HEK293 (cell line): Measurements from ENCODE around the gene SELENOM.

Experiments
- CTCF ChIA-PET: fragments of 350-600 bp; formaldehyde crosslinking; extraction: SDS; loops from one replicate; lab custom pipeline; 2021; ENCODE audit warnings: antibody characterized with exemption; lab: Yijun Ruan, JAX
- POLR2A ChIA-PET: fragments of 300-600 bp; formaldehyde crosslinking; extraction: SDS; loops from one replicate; lab custom pipeline; 2020; ENCODE audit warnings: antibody characterized with exemption, inconsistent platforms; lab: Yijun Ruan, JAX
- H3K27ac ChIP-seq: fragments of 200-500 bp; sonication (Bioruptor generic); 2 replicates; pipeline ENCODE4 v1.5.1; 2014; ENCODE audit warnings: low read depth, low read length, control low read depth, inconsistent platforms; ENCODE audit errors: extremely low read depth
- H3K36me3 ChIP-seq, 2 experiments: fragments of 200-500 bp in 1 of 2; sonication (Bioruptor generic) in 1 of 2; 1 replicate in 1 of 2; 2 replicates in 1 of 2; pipeline ENCODE4 v1.5.1; 2014 to 2017; ENCODE audit warnings: inconsistent platforms in 2 of 2, low read length in 2 of 2; ENCODE audit not compliant: control insufficient read depth in 2 of 2, insufficient read depth in 1 of 2
- H3K4me1 ChIP-seq: fragments of 200-500 bp; sonication (Bioruptor generic); 2 replicates; pipeline ENCODE4 v1.5.1; 2014; ENCODE audit warnings: mild to moderate bottlenecking, low read length, inconsistent platforms; ENCODE audit not compliant: control insufficient read depth, insufficient read depth
- H3K4me3 ChIP-seq: 2 replicates; pipeline ENCODE4 v1.5.1; 2011; ENCODE audit warnings: low read depth, mild to moderate bottlenecking, control low read depth, low read length, moderate library complexity
- H3K9me3 ChIP-seq: fragments of 200-500 bp; sonication (Bioruptor generic); 2 replicates; pipeline ENCODE4 v1.5.1; 2014; ENCODE audit warnings: low read depth, low read length, inconsistent platforms; ENCODE audit not compliant: control insufficient read depth, insufficient read depth
- EGR2 ChIP-seq: fragments of 450-650 bp; formaldehyde crosslinking; IDR thresholded peaks from 2 replicates; pipeline ENCODE4 v1.5.1; 2016; ENCODE audit warnings: low read depth, missing biosample characterization, missing genetic modification characterization
- RBAK ChIP-seq: fragments of 450-650 bp; formaldehyde crosslinking; IDR thresholded peaks from 2 replicates; pipeline ENCODE4 v1.5.1; 2016; ENCODE audit warnings: missing biosample characterization, missing genetic modification characterization
- SCRT1 ChIP-seq: fragments of 450-650 bp; formaldehyde crosslinking; IDR thresholded peaks from 2 replicates; pipeline ENCODE4 v1.5.1; 2016; ENCODE audit warnings: missing biosample characterization, missing genetic modification characterization, borderline replicate concordance
- SCRT2 ChIP-seq: fragments of 450-650 bp; formaldehyde crosslinking; IDR thresholded peaks from 2 replicates; pipeline ENCODE4 v1.5.1; 2016; ENCODE audit warnings: missing biosample characterization, missing genetic modification characterization
- SP3 ChIP-seq: fragments of 450-650 bp; formaldehyde crosslinking; IDR thresholded peaks from 2 replicates; pipeline ENCODE4 v1.5.1; 2016; ENCODE audit warnings: missing biosample characterization, missing genetic modification characterization
- ZFHX2 ChIP-seq: fragments of 450-650 bp; formaldehyde crosslinking; conservative IDR thresholded peaks from 2 replicates; pipeline ENCODE4 v1.5.1; 2016; ENCODE audit warnings: missing biosample characterization, missing genetic modification characterization
- ZFP41 ChIP-seq: fragments of 450-650 bp; formaldehyde crosslinking; IDR thresholded peaks from 2 replicates; pipeline ENCODE4 v1.5.1; 2016; ENCODE audit warnings: missing biosample characterization, missing genetic modification characterization, borderline replicate concordance
- ZNF169 ChIP-seq: fragments of 450-650 bp; formaldehyde crosslinking; IDR thresholded peaks from 2 replicates; pipeline ENCODE4 v1.5.1; 2016; ENCODE audit warnings: missing biosample characterization, missing genetic modification characterization
- ZNF202 ChIP-seq: fragments of 450-650 bp; formaldehyde crosslinking; IDR thresholded peaks from 2 replicates; pipeline ENCODE4 v1.5.1; 2016; ENCODE audit warnings: missing biosample characterization, missing genetic modification characterization, borderline replicate concordance
- ZNF239 ChIP-seq: fragments of 450-650 bp; formaldehyde crosslinking; IDR thresholded peaks from 2 replicates; pipeline ENCODE4 v1.5.1; 2016; ENCODE audit warnings: missing biosample characterization, missing genetic modification characterization
- ZNF558 ChIP-seq: fragments of 450-650 bp; formaldehyde crosslinking; IDR thresholded peaks from 2 replicates; pipeline ENCODE4 v1.5.1; 2016; ENCODE audit warnings: missing biosample characterization, missing genetic modification characterization
- ZNF658 ChIP-seq: fragments of 450-650 bp; formaldehyde crosslinking; IDR thresholded peaks from 2 replicates; pipeline ENCODE4; 2016; ENCODE audit warnings: missing biosample characterization, missing genetic modification characterization
- ZNF677 ChIP-seq: fragments of 450-650 bp; IDR thresholded peaks from 2 replicates; pipeline ENCODE4 v1.5.0; 2018; ENCODE audit warnings: missing biosample characterization, mild to moderate bottlenecking, missing genetic modification characterization, moderate library complexity
- ZNF776 ChIP-seq: fragments of 450-650 bp; formaldehyde crosslinking; IDR thresholded peaks from 2 replicates; pipeline ENCODE4 v1.5.0; 2017; ENCODE audit warnings: missing biosample characterization, missing genetic modification characterization, borderline replicate concordance
- ZNF777 ChIP-seq: fragments of 450-650 bp; formaldehyde crosslinking; IDR thresholded peaks from 2 replicates; pipeline ENCODE4 v1.5.1; 2017; ENCODE audit warnings: missing biosample characterization, missing genetic modification characterization, borderline replicate concordance
- ZNF830 ChIP-seq: fragments of 450-650 bp; IDR thresholded peaks from 2 replicates; pipeline ENCODE4 v1.5.0; 2018; ENCODE audit warnings: missing biosample characterization, missing genetic modification characterization, low read depth, mild to moderate bottlenecking, moderate library complexity
- ZNF837 ChIP-seq: fragments of 450-650 bp; formaldehyde crosslinking; IDR thresholded peaks from 2 replicates; pipeline ENCODE4 v1.5.1; 2016; ENCODE audit warnings: missing biosample characterization, missing genetic modification characterization
- TF ChIP-seq, protein P1 (sequence below): fragments of 450-650 bp; formaldehyde crosslinking; IDR thresholded peaks from 2 replicates; pipeline ENCODE4 v1.5.1; 2016; ENCODE audit warnings: missing biosample characterization, missing genetic modification characterization
- TF ChIP-seq, protein P2 (sequence below): fragments of 450-650 bp; formaldehyde crosslinking; IDR thresholded peaks from 2 replicates; pipeline ENCODE4 v1.5.1; 2016; ENCODE audit warnings: missing biosample characterization, missing genetic modification characterization

The SELENOM gene

DNA sequence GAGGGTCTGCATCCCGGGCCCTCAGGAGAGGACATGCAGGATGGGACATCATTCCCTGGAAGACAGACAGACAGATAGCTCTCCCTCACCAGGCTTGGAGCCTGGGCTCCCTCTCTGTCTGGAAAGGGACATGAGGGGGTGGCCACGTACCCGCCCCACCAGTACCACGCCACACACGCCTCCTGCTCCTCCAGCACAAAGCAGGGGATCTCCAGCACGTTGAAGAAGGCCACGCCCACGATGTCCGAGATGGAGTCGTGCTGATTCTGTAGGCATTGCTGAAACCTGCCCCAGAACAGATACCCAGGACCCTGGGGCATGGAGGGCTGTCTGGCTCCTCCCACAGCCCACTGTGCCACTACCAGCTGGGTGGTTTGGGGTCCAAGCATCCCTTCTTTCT lies 30.8 kb upstream of the SELENOM start:
- H3K4me1 ChIP-seq = no peaks in the 10 kb centered on the region
- no peak overlapping the region for H3K4me3 ChIP-seq
- POLR2A ChIA-PET = interaction anchor here (0.6 kb wide), 1 partner anchor 36 kb away, joined by 4 read pairs; no protein-coding TSS in a partner anchor
- peaks cover 0 to 3% of the 10 kb centered on the region in 2 experiments; a peak in 1 of 3 replicates for H3K36me3 ChIP-seq
- no peak overlapping the region for H3K27ac ChIP-seq
- CTCF ChIA-PET = no interaction called here
- TF ChIP-seq ZFHX2 (tag by site-specific recombination) (0 out of 2 replicates have a peak, but pooled peaks have one; percentile 14), SCRT1 (tag by site-specific recombination) (no peak), EGR2 (tag by site-specific recombination) (0 out of 2 replicates have a peak, but pooled peaks have one; percentile 24)
- TF ChIP-seq, all 188 proteins: peak for 2
- no peaks in the 10 kb centered on the region for H3K9me3 ChIP-seq

DNA sequence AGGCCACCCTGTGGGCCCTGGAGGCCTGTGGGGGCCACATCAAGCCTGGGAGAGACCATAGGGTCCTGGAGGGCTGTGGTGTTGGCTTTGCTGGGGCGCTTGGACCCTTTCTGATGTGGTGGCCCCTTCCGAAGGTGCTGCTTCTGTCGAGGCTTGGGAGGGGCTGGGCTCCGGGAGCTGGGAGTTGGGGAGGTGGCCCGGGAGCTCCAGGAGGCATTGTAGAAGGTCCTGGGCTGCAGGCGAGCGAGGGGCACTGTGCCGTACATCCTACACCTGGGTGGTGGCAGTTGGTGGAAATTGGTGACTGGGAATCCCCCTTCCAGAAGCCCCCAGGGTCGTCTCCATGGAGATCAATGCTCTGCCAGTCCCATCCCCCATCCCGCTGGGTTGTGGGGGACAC lies 30.4 kb upstream of the SELENOM start:
- peaks cover 0 to 3% of the 10 kb centered on the region in 2 experiments; a peak in 1 of 3 replicates for H3K36me3 ChIP-seq
- no peak overlapping the region for H3K4me3 ChIP-seq
- ChIA-PET POLR2A (no interaction called here), CTCF (no interaction called here)
- H3K9me3 ChIP-seq = no peaks in the 10 kb centered on the region
- TF ChIP-seq ZNF169 (tag by site-specific recombination) = no peak
- no peak for TF ChIP-seq ZNF202 (tag by site-specific recombination)
- TF ChIP-seq ZNF677 (tag by site-specific recombination) = no peak
- no peak for TF ChIP-seq ZNF777 (tag by site-specific recombination)
- no peak for TF ChIP-seq ZFP41 (tag by site-specific recombination)
- TF ChIP-seq ZNF558 (tag by site-specific recombination) = no peak
- TF ChIP-seq, protein P1, sequence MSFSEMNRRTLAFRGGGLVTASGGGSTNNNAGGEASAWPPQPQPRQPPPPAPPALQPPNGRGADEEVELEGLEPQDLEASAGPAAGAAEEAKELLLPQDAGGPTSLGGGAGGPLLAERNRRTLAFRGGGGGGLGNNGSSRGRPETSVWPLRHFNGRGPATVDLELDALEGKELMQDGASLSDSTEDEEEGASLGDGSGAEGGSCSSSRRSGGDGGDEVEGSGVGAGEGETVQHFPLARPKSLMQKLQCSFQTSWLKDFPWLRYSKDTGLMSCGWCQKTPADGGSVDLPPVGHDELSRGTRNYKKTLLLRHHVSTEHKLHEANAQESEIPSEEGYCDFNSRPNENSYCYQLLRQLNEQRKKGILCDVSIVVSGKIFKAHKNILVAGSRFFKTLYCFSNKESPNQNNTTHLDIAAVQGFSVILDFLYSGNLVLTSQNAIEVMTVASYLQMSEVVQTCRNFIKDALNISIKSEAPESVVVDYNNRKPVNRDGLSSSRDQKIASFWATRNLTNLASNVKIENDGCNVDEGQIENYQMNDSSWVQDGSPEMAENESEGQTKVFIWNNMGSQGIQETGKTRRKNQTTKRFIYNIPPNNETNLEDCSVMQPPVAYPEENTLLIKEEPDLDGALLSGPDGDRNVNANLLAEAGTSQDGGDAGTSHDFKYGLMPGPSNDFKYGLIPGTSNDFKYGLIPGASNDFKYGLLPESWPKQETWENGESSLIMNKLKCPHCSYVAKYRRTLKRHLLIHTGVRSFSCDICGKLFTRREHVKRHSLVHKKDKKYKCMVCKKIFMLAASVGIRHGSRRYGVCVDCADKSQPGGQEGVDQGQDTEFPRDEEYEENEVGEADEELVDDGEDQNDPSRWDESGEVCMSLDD (tag by site-specific recombination) = no peak
- TF ChIP-seq, protein P2, sequence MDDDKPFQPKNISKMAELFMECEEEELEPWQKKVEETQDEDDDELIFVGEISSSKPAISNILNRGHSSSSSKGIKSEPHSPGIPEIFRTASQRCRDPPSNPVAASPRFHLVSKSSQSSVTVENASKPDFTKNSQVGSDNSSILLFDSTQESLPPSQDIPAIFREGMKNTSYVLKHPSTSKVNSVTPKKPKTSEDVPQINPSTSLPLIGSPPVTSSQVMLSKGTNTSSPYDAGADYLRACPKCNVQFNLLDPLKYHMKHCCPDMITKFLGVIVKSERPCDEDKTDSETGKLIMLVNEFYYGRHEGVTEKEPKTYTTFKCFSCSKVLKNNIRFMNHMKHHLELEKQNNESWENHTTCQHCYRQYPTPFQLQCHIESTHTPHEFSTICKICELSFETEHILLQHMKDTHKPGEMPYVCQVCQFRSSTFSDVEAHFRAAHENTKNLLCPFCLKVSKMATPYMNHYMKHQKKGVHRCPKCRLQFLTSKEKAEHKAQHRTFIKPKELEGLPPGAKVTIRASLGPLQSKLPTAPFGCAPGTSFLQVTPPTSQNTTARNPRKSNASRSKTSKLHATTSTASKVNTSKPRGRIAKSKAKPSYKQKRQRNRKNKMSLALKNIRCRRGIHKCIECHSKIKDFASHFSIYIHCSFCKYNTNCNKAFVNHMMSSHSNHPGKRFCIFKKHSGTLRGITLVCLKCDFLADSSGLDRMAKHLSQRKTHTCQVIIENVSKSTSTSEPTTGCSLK (tag by site-specific recombination) = no peak
- no peak for TF ChIP-seq ZFHX2 (tag by site-specific recombination)
- TF ChIP-seq SP3 = no peak
- no peak for TF ChIP-seq ZNF837 (tag by site-specific recombination)
- TF ChIP-seq ZNF239 (tag by site-specific recombination) = no peak
- TF ChIP-seq ZNF776 (tag by site-specific recombination) = no peak
- no peak for TF ChIP-seq RBAK
- no peak for TF ChIP-seq ZNF658 (tag by site-specific recombination)
- no peak for TF ChIP-seq SCRT2 (tag by site-specific recombination)
- no peak for TF ChIP-seq ZNF830 (tag by site-specific recombination)
- H3K27ac ChIP-seq = no peak overlapping the region
- no peaks in the 10 kb centered on the region for H3K4me1 ChIP-seq
